ENCODE data around the gene RNF220.

Gene RNF220

DNA sequence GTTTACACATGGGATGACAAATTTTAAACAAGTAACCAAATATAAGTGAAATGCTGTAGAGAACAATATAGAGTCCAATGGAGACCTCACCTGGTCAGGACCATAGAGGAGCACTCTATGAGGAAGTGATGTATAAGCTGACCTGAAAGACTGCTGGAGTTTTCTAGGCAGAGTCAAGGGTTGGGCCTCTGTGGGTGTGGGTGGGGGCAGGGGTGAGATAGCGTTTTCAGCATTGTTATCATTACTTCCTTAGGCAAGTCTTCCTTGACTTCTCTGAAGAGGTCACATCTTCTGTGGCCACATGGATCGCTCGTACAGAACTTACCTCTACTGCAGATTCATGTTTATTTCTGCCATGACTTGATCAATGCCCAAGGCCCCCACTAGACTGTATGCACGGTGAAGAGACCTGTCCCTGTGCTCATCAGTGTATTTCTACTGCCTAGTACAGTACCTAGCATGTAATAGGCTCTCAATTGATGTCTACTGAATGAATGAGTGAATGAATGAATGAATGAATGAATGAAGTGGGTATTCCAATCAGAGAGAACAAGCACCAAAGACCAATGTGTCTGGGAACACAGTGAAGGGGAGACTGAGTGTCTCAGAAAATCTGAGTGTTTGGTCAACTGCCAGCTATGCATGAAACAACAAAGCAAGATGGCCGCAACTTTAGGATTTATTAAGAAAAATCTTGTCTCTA lies 116.5 kb downstream of the RNF220 start:
- no peak overlapping the region for H3K9ac ChIP-seq (ENCODE audit: insufficient read length)
- H3K9me3 ChIP-seq (ENCODE audit: low read depth, low read length): no peaks in the 10 kb centered on the region
- TF ChIP-seq EZH2 (IDR thresholded peaks at IDR 0.05) (no peak), FOXP2 (optimal IDR thresholded peaks at IDR 0.05; ENCODE audit: control extremely low read depth, extremely low read length, insufficient read depth) (no peak), POLR2AphosphoS5 (IDR thresholded peaks at IDR 0.05; ENCODE audit: borderline replicate concordance, low read depth, low read length) (no peak)
- no peaks in the 10 kb centered on the region for H3K36me3 ChIP-seq (ENCODE audit: insufficient read depth, low read length)
- H3K27ac ChIP-seq: no peak overlapping the region
- no peak for DNase-seq (ENCODE audit: low read depth, low spot score)
- H3K4me3 ChIP-seq: no peak overlapping the region

DNA sequence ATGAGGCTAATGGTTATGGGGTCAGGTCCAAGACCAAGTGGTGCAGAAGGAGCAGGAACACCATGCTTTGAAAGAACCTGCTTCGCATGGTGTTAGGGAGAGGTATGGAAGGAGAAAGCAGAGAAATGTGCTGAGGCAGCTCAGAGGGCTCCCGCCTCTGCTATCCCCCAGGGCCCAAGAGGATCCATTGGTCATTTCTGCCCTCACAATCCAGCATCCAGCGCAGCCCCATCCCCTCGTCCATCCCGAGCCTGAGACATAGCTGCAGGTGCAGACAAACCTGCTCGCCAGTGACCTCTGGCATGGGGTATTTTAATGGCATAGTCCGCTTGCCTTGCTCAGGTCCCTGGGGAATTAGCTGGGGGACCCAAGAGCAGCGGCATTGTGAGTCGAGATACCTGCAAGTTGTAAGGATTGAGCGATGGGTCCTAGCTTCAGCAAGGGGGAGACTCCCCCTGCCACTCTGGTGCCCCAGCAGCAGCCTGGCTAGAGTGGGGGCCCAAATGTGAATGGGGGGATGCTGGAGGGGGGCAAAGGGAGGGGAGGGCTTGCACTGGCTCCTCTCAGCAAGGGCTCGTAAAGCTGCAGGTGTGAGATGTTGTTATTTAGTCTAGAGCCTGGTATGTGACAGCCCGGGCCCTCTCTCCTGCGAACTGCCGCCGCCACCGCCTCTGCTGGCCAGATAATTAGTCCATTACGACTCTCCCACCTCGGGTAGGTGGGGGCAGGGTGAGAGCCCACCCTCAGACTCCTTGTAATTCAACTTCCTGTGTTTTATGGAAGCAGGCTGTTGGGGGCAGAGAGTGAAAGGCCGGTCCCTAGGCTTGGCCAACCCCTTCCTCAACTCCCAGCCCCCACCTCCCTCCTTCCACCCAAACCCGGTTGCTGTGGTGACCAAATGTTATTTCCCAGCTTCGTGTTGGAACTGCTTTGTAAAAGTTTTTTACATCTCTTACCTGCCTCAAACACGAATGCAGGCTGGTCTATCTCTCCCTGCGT lies 118.8 kb downstream of the RNF220 start:
- Histone ChIP-seq H3K9ac (ENCODE audit: insufficient read length) (no peak overlapping the region), H3K9me3 (ENCODE audit: low read depth, low read length) (no peaks in the 10 kb centered on the region), H3K36me3 (ENCODE audit: insufficient read depth, low read length) (no peaks in the 10 kb centered on the region), H3K27ac (no peak overlapping the region), H3K4me3 (no peak overlapping the region)
- no peak for TF ChIP-seq EZH2 (IDR thresholded peaks at IDR 0.05)
- TF ChIP-seq POLR2AphosphoS5 (IDR thresholded peaks at IDR 0.05; ENCODE audit: borderline replicate concordance, low read depth, low read length): no peak
- no peak for TF ChIP-seq FOXP2 (optimal IDR thresholded peaks at IDR 0.05; ENCODE audit: control extremely low read depth, extremely low read length, insufficient read depth)
- DNase-seq (ENCODE audit: low read depth, low spot score): no peak

DNA sequence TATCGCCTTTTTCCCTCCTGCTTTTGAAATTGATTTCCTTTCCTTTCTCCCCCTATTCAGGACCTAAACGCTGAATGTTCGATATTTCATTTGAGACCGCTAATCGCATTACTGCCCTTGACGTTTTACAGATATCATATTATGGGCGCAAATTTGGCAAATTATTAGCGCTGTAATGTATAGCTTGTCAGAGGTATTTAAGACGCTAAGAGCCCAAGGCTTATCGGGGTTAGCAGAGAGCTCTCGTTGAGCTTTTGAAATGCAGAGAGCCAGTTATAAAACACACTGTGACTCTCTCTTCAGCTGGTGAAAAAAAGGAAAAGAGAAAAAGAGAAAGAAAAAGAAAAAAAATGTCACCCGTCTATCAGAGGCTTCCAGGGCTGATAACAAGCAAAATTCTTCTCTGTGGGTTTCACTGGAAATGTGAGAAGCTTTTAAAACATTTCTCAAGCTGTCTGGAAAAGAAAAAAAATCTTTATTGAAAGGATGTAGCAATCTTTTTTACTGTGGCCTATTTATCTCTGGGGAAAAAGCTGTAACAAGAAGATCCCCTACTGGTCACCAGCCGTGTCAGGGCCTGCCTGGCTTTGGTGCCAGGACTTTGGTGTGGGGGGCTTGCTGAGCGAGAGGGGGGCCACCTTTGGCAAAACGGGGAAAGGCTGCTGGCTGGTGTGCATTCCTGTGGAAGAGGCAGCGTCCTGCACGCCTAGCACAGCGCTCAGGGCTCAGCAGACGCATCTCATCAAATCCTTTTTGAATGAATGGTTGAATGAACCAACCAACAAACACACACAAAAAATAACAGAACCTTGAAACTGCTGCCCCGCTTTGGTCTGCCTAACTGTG lies 119.8 kb downstream of the RNF220 start:
- H3K4me3 ChIP-seq: no peak overlapping the region
- no peak for DNase-seq (ENCODE audit: low read depth, low spot score)
- H3K9ac ChIP-seq (ENCODE audit: insufficient read length): no peak overlapping the region
- no peaks in the 10 kb centered on the region for H3K9me3 ChIP-seq (ENCODE audit: low read depth, low read length)
- TF ChIP-seq POLR2AphosphoS5 (IDR thresholded peaks at IDR 0.05; ENCODE audit: borderline replicate concordance, low read depth, low read length) (no peak), EZH2 (IDR thresholded peaks at IDR 0.05) (peak; percentile 53)
- no peak overlapping the region for H3K27ac ChIP-seq
- no peaks in the 10 kb centered on the region for H3K36me3 ChIP-seq (ENCODE audit: insufficient read depth, low read length)

DNA sequence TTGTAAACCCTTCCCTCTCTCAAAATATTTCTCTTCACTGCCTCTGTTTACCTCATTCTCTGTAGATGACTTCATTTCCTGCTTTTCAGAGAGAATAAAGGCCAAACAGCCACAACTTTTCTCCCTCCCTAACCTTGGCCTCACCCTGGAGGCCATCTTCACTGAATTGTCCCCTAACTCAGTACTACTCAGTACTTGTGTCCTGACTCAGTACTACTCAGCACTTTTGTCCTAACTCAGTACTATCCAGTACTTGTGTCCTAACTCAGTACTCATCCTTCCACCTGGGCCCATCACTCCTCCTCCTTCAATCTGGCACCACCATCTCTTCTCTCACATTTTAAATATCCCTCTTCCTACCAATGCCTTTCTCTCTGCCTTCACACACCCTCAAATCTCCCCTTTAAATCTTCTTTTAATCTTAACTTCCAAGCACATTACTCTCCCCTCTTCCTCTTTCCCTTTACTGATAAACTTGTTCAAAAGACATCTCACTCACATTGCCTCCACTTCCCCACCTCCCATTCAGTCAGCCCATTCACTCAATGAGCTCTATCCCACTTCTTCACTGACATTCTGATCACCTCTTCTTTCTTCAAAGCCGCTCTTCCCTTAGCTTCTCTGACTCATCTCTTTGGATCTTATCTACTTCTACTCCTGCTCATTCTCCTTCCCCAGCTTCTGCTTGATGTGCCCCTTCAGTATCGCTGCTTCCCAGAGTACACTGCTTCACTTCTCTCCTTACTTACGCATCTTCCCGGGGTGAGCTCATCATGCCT lies 121.4 kb downstream of the RNF220 start:
- Histone ChIP-seq H3K36me3 (ENCODE audit: insufficient read depth, low read length) (no peaks in the 10 kb centered on the region), H3K9me3 (ENCODE audit: low read depth, low read length) (no peaks in the 10 kb centered on the region), H3K9ac (ENCODE audit: insufficient read length) (no peak overlapping the region), H3K4me3 (no peak overlapping the region), H3K27ac (no peak overlapping the region)
- no peak for TF ChIP-seq FOXP2 (optimal IDR thresholded peaks at IDR 0.05; ENCODE audit: control extremely low read depth, extremely low read length, insufficient read depth)
- TF ChIP-seq POLR2AphosphoS5 (IDR thresholded peaks at IDR 0.05; ENCODE audit: borderline replicate concordance, low read depth, low read length): no peak
- TF ChIP-seq EZH2 (IDR thresholded peaks at IDR 0.05): no peak
- DNase-seq (ENCODE audit: low read depth, low spot score): no peak

DNA sequence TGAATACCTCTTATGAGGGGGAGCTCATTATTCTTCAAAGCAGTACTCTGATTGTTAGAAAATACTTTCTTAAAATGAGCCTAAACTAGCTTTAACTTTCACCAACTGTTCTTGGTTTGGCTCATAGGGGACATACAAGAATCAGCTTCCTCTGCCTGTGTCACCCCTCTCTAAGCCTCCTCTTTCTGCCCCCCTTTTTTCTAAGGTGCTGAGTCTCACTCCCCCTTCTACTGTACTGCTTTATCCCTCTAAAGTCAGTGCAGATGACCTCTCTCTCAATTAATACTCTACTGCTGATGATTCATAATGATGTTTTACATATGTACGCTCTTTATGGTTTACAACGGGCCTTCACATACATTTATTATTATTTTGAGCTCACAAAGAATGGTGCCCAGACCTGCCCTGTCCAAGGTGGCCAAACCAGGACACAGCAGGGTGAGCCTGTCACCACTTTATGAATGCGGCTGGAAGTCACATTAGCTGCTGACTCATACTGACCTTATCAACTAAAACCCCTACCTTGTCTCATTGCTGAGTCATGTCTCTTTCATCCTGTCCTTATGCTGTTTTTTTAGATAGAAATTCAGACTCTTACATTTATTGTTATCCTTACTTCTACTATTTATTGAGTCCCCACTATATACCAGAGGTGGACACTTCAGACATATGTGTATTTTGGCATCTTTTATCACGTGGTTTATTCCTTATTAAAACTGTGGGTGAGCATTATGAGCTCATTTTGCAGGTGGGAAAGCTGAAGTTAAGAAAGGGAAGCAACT lies 126.9 kb downstream of the RNF220 start:
- no peak overlapping the region for H3K27ac ChIP-seq
- no peaks in the 10 kb centered on the region for H3K9me3 ChIP-seq (ENCODE audit: low read depth, low read length)
- no peaks in the 10 kb centered on the region for H3K36me3 ChIP-seq (ENCODE audit: insufficient read depth, low read length)
- TF ChIP-seq POLR2AphosphoS5 (IDR thresholded peaks at IDR 0.05; ENCODE audit: borderline replicate concordance, low read depth, low read length) (no peak), FOXP2 (optimal IDR thresholded peaks at IDR 0.05; ENCODE audit: control extremely low read depth, extremely low read length, insufficient read depth) (no peak), EZH2 (IDR thresholded peaks at IDR 0.05) (no peak)
- no peak overlapping the region for H3K9ac ChIP-seq (ENCODE audit: insufficient read length)
- no peak for DNase-seq (ENCODE audit: low read depth, low spot score)
- no peak overlapping the region for H3K4me3 ChIP-seq

DNA sequence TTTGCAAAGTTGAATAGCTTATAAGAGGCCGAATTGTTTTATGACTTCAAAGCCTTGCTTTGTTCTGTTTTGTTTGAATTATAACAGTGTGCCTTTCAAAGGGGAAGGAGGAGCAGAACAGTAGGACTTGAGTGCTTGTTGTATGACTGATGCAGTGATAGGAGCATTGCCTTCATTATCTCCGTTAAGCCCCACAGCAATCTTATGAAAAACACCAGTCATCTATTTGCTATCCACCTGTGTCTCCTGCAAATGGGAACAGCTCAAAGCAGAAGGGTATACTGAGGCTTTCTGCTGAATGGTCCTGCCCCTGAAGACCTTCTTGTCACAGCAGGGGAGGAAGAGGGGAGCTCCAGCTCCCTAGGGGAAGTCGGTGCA lies 127.5 kb downstream of the RNF220 start:
- H3K4me3 ChIP-seq: no peak overlapping the region
- TF ChIP-seq FOXP2 (optimal IDR thresholded peaks at IDR 0.05; ENCODE audit: control extremely low read depth, extremely low read length, insufficient read depth): no peak
- no peak for TF ChIP-seq EZH2 (IDR thresholded peaks at IDR 0.05)
- no peak for TF ChIP-seq POLR2AphosphoS5 (IDR thresholded peaks at IDR 0.05; ENCODE audit: borderline replicate concordance, low read depth, low read length)
- H3K27ac ChIP-seq: no peak overlapping the region

DNA sequence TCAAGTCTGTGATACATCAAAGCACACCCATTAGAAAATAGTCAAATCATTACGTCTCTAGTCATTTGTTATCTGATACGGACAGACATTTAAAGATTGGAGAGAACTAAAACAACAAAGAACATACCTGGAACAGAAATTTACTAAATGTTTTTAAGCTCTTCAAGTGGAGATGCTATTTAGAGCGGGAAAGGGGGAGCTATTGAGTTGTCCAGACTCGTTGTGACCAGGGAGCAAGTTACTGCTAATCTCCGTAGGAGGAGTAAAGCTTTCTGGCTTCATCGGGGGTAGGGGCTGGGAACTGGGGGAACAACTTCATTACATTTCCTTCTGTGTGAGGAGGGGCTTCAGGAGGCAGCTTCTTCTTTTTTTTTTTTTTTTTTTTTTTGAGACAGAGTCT lies 129.7 kb downstream of the RNF220 start:
- TF ChIP-seq POLR2AphosphoS5 (IDR thresholded peaks at IDR 0.05; ENCODE audit: borderline replicate concordance, low read depth, low read length): no peak
- TF ChIP-seq FOXP2 (optimal IDR thresholded peaks at IDR 0.05; ENCODE audit: control extremely low read depth, extremely low read length, insufficient read depth): no peak
- no peak for TF ChIP-seq EZH2 (IDR thresholded peaks at IDR 0.05)
- no peak overlapping the region for H3K4me3 ChIP-seq
- no peaks in the 10 kb centered on the region for H3K9me3 ChIP-seq (ENCODE audit: low read depth, low read length)
- no peaks in the 10 kb centered on the region for H3K36me3 ChIP-seq (ENCODE audit: insufficient read depth, low read length)
- no peak overlapping the region for H3K9ac ChIP-seq (ENCODE audit: insufficient read length)
- H3K27ac ChIP-seq: no peak overlapping the region
- no peak for DNase-seq (ENCODE audit: low read depth, low spot score)

More for the DNA sequence above, 127.5 kb downstream of the RNF220 start:
- no peak overlapping the region for H3K9ac ChIP-seq (ENCODE audit: insufficient read length)
- H3K9me3 ChIP-seq (ENCODE audit: low read depth, low read length): no peaks in the 10 kb centered on the region
- no peak for DNase-seq (ENCODE audit: low read depth, low spot score)
- no peaks in the 10 kb centered on the region for H3K36me3 ChIP-seq (ENCODE audit: insufficient read depth, low read length)

Data from SK-N-MC (cell line).